Measurements from ENCODE around the gene FLT3LG. TPM values are rescaled to one million over a fixed set of nuclear protein-coding genes. Genes with fewer than 3 reads are reported as not detected.

Gene FLT3LG
- total and polyA plus RNA-seq, 9 of the 15 experiments (the other 6 are each of a cell fraction or from before 2014, with no cell fraction given): 0.31 to 6.4 (median 1.1) TPM

DNA sequence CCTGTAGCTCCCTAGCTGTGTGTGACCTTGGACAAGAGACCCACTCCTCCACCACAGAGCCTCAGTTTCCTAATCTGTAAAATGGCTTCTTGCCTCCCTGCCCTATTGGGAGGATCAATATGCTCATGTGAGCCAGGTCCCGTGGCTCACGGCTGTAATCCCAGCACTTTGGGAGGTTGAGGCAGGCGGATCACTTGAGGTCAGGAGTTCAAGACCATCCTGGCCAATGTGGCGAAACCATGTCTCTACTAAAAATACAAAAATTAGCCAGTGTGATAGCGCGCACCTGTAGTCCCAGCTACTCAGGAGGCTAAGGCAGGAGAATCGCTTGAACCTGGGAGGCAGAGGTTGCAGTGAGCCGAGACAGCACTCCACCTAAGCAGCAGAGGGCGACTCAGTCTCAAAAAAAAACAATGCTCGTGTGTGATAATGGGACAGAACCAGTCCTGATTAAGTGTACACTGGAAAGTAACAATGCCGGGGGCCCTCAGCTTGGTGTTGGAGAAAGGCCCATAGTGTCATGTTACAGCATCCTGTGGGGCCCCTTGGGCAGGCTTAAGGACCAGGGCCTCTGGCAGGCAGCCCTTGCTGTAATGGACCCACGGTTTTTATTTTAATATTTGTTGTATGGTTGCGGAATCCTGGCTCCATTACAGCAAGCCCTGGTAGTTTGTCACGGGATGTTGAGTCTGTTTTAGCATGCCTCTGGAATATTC, 29.0 kb downstream of the FLT3LG start (continued):
- TF ChIP-seq, protein P1, sequence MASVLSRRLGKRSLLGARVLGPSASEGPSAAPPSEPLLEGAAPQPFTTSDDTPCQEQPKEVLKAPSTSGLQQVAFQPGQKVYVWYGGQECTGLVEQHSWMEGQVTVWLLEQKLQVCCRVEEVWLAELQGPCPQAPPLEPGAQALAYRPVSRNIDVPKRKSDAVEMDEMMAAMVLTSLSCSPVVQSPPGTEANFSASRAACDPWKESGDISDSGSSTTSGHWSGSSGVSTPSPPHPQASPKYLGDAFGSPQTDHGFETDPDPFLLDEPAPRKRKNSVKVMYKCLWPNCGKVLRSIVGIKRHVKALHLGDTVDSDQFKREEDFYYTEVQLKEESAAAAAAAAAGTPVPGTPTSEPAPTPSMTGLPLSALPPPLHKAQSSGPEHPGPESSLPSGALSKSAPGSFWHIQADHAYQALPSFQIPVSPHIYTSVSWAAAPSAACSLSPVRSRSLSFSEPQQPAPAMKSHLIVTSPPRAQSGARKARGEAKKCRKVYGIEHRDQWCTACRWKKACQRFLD (CRISPR knock-in tag; IDR thresholded peaks at IDR 0.05): no peak
- no peak for TF ChIP-seq ZSCAN32 (CRISPR knock-in tag; IDR thresholded peaks at IDR 0.05)
- peak; percentile 31 for TF ChIP-seq RBBP5 (IDR thresholded peaks at IDR 0.05; ENCODE audit: borderline replicate concordance, insufficient read depth, low read length, poor library complexity, severe bottlenecking)
- TF ChIP-seq ZNF436 (CRISPR knock-in tag; IDR thresholded peaks at IDR 0.05): no peak
- TF ChIP-seq POLR2AphosphoS2 (IDR thresholded peaks at IDR 0.05; ENCODE audit: low read length): no peak
- TF ChIP-seq ZNF830 (CRISPR knock-in tag; IDR thresholded peaks at IDR 0.05): no peak
- TF ChIP-seq STAG1 (CRISPR knock-in tag; IDR thresholded peaks at IDR 0.05; ENCODE audit: borderline replicate concordance): peak; percentile 66; the same call in 1 of the 2 replicates
- TF ChIP-seq NUFIP1 (IDR thresholded peaks at IDR 0.05; ENCODE audit: partially characterized antibody): no peak
- TF ChIP-seq HDGF (IDR thresholded peaks at IDR 0.05): 0 out of 2 replicates have a peak, but pooled peaks have one; percentile 52
- TF ChIP-seq, protein P2, sequence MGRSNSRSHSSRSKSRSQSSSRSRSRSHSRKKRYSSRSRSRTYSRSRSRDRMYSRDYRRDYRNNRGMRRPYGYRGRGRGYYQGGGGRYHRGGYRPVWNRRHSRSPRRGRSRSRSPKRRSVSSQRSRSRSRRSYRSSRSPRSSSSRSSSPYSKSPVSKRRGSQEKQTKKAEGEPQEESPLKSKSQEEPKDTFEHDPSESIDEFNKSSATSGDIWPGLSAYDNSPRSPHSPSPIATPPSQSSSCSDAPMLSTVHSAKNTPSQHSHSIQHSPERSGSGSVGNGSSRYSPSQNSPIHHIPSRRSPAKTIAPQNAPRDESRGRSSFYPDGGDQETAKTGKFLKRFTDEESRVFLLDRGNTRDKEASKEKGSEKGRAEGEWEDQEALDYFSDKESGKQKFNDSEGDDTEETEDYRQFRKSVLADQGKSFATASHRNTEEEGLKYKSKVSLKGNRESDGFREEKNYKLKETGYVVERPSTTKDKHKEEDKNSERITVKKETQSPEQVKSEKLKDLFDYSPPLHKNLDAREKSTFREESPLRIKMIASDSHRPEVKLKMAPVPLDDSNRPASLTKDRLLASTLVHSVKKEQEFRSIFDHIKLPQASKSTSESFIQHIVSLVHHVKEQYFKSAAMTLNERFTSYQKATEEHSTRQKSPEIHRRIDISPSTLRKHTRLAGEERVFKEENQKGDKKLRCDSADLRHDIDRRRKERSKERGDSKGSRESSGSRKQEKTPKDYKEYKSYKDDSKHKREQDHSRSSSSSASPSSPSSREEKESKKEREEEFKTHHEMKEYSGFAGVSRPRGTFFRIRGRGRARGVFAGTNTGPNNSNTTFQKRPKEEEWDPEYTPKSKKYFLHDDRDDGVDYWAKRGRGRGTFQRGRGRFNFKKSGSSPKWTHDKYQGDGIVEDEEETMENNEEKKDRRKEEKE (IDR thresholded peaks at IDR 0.05; ENCODE audit: borderline replicate concordance in 1 of 2, control insufficient read depth in 1 of 2, low read depth in 2 of 2, low read length in 1 of 2): no peak
- no peak for TF ChIP-seq ZNF232 (CRISPR knock-in tag; IDR thresholded peaks at IDR 0.05)
- TF ChIP-seq BCOR (IDR thresholded peaks at IDR 0.05): peak; percentile 65
- TF ChIP-seq HDAC1 (IDR thresholded peaks at IDR 0.05): no peak
- no peak for TF ChIP-seq ZNF785 (CRISPR knock-in tag; IDR thresholded peaks at IDR 0.05)
- TF ChIP-seq, protein P3, sequence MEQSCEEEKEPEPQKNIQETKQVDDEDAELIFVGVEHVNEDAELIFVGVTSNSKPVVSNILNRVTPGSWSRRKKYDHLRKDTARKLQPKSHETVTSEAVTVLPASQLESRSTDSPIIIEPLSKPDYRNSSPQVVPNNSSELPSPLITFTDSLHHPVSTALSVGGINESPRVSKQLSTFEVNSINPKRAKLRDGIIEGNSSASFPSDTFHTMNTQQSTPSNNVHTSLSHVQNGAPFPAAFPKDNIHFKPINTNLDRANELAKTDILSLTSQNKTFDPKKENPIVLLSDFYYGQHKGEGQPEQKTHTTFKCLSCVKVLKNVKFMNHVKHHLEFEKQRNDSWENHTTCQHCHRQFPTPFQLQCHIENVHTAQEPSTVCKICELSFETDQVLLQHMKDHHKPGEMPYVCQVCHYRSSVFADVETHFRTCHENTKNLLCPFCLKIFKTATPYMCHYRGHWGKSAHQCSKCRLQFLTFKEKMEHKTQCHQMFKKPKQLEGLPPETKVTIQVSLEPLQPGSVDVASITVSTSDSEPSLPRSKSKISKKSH (CRISPR knock-in tag; IDR thresholded peaks at IDR 0.05): no peak
- no peak for TF ChIP-seq MCM7 (IDR thresholded peaks at IDR 0.05)
- TF ChIP-seq ESRRB (CRISPR knock-in tag; IDR thresholded peaks at IDR 0.05; ENCODE audit: borderline replicate concordance): no peak
- TF ChIP-seq NCOA2 (IDR thresholded peaks at IDR 0.05; ENCODE audit: partially characterized antibody in 2 of 2): no peak
- TF ChIP-seq HIVEP1 (CRISPR knock-in tag; IDR thresholded peaks at IDR 0.05): no peak
- TF ChIP-seq, protein P4, sequence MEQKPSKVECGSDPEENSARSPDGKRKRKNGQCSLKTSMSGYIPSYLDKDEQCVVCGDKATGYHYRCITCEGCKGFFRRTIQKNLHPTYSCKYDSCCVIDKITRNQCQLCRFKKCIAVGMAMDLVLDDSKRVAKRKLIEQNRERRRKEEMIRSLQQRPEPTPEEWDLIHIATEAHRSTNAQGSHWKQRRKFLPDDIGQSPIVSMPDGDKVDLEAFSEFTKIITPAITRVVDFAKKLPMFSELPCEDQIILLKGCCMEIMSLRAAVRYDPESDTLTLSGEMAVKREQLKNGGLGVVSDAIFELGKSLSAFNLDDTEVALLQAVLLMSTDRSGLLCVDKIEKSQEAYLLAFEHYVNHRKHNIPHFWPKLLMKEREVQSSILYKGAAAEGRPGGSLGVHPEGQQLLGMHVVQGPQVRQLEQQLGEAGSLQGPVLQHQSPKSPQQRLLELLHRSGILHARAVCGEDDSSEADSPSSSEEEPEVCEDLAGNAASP (IDR thresholded peaks at IDR 0.05): no peak
